Stimulated activated CD8-positive, alpha-beta memory T cell treated with anti-CD3 and anti-CD28 coated beads, Interleukin-12 subunit alpha, Interleukin-12 subunit beta, amount 100 ng/mL, for 1 hour (primary cell): ENCODE results near the gene KCNN3.

Experiments
- DNase-seq: peaks from one replicate; pipeline ENCODE4 v3.0.0-alpha.2; 2020; ENCODE audit warnings: low read depth

KCNN3 gene

DNA sequence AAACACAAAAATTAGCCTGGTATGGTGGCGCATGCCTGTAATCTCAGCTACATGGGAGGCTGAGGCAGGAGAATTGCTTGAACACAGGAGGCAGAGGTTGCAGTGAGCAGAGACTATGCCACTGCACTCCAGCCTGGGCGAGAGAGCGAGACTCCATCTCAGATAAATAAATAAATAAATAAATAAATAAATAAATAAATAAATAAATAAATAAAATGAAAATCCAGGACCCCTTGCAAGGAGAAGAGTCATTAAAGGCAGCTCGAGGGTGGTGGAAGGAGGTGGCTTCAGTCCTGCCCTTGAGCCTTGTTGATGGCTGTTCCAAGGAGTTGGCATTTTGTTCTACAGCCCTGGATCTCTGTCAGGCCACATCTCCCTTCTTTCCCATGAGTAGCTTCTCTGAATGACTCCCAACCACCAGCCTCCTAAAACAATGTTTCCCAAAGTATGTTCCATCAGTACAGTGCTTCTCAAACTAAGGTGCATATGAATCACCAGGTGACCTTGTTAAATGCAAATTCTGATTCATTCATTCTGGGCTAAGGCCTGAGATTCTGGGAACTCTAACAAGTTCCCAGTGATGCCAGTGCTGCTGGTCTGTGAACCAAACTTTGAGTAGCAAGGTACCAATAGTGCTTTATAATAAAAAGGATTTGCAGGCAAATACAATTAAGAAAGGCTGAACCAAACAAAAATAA lies 99.0 kb downstream of the KCNN3 start:
- no peak for DNase-seq

DNA sequence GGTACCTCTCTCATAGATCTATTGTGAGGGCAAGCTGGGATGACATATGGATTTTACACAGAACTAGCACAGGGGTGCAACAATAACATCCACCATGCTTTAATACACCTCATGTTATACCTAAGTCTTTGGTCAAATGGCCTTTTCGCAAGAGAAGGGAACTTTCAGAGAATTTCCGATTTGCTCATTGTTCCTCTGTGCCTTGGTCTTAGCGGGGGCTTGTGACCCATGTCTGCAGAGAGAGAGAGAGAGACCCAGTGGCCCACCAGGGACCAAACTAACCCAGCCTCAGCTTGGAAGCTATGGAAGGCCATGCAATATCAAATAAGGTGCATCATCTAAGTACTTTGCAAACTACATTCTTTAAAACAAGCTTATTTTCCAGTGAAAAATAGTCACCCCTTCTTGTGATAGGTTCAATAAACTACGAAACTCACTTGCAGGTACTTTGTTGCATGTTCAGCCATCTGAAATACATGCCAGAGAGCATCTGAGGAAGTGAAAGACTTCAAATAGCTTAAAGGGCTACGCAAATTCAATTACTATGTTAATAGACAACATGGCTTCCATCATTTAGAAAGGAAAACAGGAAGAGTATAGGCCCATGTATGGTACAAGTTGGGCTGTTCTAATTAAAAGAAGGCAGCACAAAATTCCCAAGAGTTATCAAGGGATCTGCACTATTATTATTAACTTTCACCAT lies 100.7 kb downstream of the KCNN3 start:
- DNase-seq, result no peak

DNA sequence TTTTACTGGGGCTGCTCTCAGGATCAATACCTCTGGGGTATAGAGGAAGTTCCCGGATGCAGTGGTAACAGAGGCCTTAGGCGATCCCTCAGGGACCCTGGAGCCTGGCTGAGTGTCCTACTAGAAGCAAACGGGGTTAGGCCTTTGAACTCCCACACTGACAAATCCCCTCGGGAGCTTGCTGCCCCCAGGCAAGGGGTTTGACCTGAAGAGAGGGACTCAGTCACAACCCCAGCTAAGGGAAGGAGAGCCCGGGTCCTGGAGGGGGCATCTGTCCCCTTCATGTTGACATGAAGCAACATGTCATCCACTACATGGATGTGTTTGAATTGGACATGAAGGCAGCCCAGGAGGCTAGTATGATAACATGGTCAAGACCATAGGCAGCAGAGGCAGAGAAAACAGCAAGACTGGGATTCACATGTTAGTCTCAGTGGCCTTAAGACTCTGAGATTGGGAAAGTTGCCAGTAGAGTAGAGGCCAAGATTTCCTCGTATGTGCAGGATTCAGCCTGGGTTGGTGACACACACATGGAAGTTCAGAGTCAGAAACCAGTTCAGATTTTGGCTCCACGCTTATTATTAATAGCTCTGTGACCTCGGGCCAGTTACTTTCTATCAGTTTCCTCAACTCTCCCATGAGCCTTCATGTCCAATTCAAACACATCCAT lies 101.5 kb downstream of the KCNN3 start:
- DNase-seq, result no peak

DNA sequence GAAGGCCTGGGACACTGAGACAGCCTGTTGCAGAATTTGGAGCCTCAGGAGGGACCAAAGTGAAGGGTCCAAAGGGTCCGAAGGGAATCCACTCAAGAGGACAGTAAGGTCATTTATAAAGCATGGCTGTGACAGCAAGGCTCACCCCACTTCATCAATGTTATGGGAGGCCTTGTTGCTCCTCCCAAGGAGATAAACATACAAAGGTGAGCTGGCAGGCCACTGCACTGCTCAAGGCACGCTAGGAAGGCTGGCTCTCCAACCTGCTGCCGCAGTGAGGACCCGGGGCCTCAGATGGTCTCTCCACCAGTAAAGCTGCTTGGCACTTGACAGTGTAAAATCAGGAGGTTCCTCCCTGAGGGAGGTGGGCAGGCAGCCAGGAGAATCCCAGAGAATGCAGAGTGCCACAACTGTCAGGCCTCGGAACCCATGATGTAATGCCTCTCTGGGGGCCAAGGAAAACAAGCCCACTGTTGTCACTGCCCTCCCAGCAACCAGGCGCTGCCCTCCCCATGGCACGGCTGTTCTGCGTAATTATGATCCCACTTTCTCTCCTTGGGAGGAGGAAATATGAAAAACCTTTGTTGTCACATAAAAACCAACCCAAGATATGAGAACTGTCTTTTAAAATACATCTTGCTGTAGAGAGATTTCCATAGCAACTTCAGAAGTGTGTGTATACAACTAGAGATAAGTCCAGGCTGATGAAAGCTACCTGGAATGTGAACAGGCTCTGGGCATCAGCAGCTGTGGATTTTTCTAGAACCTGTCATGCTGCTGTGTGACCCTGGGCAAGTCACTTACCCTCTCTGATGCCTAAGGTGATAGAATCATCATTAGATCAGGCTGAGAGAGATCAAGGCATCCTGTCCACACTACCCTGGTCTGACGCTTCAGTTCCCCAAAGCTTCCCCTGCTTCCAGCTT lies 102.5 kb downstream of the KCNN3 start:
- no peak for DNase-seq

DNA sequence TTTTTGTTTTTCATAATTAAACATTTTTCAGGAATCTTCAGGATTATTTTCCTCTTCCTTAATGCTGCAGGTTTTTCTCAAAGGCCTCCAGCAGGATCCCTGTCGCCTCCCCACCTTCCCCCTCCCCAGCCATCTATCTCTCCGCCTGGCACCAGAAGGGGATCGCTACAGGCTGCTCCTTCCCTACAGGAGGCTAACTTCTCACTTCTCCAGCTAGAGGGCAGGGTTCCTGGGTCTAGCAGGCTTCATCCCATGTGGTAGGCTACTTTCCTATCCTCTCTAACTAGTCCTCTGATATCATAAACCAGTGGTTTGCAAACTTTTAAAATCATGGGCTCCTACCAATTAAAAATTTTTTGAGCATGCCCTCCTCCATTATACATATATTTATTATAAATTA lies 104.1 kb downstream of the KCNN3 start:
- DNase-seq, result no peak

DNA sequence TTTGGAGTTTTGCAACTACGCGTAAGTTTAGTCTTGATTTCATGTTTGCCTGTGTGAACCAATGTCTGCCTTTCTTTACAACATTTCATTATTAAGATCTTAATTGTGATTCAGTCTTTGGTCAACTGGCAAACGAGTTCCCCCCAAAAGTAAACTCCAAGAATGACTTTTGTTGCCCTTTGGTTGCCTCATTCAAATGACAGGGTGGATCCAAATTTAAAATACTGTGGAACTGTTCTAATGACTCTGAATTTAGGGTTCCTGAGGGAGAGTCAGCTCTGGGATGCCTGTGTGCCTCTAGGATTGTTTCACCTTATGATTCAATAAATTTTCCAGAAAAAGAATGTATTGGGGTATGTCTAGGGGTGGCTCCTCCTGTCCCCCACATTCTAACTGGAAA lies 105.3 kb downstream of the KCNN3 start:
- no peak for DNase-seq

DNA sequence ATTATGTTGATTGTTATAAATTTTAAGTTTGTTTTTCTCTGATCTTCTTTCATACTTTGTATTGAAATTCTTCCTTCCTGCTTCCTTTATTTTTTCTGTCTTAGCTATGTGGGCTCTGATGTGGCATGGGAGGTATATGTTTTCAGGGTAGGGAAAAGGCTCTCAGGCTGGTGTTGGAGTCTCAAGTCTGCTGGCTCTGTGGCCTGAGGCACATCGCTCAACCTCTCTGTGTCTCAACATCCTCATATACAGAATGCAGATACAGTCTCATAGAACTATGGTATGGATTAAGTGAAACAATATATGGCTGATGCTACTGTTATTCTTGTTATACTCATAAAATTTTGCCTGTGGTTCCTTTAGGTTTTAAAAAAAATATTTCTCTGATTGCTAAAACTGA lies 105.9 kb downstream of the KCNN3 start:
- no peak for DNase-seq

DNA sequence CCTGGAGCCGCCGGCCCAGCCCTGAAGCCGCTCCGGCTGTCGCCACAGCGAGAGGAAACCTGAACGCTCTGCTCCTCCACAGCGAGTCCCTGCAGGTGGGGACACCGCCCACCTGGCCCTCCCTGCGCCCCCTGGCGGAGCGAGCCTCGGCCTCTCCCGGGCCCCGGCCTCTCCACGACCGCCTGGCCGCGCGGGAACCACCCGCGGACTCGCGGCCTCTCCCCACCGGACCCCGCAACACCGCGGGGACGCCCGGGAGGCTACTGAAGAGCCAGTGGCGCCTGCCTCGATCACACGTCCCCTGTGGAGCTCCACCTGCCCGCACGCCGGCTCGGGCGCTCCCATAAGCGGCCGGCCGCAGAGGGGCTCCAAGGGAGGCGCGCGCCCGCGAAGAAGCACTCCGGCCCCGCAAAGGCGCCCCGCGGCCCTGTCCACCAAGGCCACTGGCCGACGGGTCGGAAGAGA lies 109.6 kb downstream of the KCNN3 start:
- peak; percentile 80 for DNase-seq

DNA sequence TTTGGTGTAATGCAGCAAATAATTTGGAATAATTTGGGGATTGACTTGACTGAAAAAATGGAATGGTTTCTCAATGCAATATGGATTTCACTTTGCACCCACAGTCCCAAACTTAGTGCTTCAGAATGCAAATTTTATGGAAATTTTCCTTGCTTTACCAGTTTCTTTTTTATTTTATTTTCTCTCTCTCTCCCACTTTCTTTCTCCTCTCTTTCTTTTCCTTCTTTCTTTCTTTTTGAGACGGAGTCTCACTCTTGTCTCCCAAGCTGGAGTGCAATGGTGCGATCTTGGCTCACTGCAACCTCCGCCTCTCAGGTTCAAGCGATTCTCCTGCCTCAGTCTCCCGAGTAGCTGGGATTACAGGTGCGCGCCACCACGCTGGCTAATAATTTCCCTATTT lies 110.3 kb downstream of the KCNN3 start:
- DNase-seq, result no peak

DNA sequence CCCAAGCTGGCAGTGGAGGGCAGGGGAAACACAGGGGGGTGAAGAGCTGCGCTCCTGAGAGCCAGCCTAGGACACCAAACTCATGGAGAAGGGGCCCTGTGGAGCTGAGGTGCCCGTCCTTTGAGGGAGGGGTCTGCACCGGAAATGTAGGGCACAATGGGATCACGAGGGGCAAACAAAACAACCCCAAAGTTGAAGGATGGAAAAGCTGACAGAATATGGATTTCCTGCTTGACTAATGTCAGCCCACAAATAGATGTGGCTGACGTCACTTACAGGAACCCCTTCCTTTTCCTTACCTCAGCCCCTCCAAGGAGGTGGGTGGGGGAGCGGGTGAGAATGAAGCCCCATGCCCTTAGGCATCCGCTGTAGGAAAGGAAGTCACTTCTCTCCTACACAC lies 110.9 kb downstream of the KCNN3 start:
- peak; percentile 33 for DNase-seq

DNA sequence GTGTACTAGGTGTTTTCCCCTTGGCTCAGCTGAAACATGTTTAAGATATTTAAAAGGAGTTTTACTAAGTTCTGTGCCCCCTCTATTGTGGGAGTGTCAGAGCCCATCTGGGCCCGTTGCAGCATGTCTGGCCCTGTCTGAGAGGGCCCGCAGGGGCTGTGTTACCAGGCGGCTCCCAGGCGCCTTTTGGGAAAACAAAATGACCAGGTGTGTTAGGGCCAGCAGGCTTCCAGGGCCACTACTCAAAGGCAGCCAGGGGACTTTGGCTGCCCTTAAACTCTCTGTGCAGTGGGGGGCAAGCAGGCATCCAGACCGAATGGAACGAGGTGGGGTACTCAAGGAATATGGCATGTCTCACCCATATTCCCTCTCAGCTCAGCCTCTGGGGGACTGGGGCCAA lies 111.7 kb downstream of the KCNN3 start:
- no peak for DNase-seq

DNA sequence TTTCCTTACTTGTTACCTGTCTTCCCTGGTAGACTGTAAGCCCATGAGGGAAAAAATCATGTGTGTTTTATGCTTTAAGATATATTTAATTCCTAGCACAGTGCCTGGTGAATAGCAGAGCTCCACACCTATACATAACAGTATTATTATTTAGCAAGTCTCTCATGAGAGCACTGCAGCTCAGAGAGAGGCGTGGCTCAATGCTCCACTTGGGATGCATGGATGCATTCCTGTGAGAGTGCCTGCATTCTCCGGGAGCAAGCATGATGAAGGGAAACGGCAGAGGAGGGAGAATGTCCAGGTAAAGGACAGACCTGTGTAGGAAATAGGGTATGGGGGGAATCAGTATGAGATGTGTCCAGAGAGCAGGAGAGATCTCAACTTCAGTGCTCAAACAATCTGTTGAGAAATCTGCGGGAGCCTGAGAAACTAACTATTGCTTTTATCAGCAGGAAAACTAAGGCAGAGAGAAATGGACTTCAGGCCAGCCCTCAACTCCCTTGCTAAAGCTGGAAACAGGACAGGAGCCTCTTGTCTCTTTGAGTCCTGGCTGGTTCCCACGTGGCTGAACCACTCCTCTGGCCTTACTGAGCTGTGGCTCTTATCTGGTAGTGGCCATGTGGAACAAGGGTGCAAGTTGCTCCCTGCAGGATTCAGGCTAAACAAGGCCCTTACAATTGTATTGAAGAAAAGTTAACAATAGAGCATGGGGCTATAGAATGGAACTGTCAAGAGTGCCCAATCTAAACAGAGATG lies 113.1 kb downstream of the KCNN3 start:
- no peak for DNase-seq

DNA sequence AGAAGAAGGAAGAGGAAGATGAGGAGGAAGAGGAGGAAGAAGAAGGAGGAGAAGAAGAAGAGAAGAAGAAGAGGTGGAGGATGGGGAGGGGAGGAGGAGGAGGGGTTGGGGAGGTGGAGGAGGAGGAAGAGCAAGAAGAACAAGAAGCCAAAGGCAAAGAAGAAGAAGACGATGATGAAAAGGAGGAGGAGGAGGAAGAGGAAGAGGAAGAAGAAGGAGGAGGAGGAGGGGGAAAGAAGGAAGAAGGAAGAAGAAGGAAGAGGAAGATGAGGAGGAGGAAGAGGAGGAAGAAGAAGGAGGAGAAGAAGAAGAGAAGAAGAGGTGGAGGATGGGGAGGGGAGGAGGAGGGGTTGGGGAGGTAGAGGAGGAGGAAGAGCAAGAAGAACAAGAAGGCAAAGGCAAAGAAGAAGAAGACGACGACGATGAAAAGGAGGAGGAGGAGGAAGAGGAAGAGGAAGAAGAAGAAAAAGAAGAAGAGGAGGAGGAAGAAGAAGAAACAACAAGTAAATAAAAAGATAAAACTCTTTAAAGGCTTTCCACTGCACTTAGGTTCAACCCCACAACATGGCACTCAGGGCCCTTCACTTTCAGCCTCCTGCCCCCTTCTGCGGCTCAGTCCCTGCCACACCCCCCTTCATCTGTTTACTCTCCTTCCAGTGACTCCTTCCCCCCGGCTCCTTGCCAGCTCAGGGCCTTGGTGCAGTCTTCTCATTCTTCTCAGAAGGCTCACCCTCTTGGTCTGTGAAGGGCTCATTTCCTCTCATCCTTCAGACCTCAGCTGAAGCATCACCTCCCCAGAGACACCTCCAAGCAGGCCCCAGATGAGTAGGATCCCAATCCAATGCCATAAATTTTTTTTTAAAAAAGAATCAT lies 114.0 kb downstream of the KCNN3 start:
- no peak for DNase-seq

DNA sequence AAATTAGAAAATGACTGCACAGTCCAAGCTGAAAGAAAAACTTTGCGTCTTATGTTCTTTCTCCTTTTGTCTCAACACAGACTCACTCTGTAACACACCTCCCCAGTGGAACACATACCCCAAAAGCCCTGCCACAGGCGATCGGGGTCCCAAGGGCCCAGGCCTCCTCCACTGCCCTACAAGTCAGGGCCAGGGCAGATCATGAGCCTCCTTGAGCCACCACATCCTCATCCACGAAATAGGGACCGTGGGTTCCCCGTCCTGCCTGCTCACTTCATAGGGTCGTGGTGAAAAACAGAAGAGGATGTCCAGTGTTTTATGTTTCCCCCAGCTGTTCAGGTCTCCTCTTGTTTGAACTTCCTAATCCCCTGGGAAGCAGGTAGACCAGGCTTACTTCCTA lies 116.7 kb downstream of the KCNN3 start:
- no peak for DNase-seq

DNA sequence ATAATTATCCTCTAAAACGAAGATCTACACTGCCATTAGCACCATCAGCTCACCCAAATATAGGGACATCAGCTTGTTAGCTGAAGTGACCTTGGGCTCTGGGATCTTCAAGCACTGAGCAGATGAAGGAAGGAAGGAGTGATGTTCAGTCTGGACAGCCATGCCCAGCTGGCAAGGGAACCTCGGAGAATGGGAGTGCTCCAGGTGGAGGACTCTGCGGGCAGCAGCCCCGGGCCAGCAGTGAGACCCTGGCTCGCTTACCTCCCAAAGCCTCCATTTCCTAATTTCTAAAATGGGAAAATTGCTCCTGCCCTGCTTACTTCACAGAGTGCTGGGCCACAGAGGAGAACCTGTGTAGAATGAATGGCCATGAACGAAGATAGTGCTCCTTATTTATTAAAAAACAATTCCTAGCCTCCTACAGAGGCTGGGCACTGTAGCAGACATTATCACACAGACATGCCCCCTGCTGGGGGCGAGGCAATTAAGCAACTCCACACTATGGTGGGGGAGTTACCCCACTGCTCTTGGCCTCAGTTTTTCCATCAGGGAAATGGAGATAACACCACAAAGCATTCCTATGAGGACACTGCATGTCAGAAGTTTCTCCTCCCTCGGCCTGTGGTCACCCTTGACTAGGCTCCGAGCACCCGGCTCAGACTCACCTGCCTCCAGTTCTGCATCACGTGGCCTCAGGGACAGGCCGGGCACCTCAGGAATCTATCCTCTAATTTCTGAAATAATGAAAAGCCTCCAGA lies 117.6 kb downstream of the KCNN3 start:
- no peak for DNase-seq

DNA sequence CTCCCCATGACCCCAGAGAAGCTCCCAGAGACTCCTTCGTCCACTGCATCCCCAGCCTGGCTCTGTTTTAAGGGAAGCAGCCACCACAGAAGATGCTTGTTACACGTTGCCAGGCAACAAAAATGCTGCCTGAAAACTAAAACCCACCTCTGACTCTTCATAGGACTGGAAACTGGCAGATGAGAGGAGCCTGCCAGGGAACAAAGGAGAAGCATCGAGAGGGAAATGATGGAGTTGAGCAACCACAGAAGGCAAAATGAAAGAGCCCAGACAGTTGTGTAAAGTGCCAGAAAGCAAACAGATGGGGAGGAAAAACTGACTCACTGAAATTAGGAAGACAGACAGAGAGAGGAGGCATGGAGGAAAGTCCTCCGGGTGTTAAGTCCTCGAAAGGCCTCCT lies 118.4 kb downstream of the KCNN3 start:
- DNase-seq, result no peak

DNA sequence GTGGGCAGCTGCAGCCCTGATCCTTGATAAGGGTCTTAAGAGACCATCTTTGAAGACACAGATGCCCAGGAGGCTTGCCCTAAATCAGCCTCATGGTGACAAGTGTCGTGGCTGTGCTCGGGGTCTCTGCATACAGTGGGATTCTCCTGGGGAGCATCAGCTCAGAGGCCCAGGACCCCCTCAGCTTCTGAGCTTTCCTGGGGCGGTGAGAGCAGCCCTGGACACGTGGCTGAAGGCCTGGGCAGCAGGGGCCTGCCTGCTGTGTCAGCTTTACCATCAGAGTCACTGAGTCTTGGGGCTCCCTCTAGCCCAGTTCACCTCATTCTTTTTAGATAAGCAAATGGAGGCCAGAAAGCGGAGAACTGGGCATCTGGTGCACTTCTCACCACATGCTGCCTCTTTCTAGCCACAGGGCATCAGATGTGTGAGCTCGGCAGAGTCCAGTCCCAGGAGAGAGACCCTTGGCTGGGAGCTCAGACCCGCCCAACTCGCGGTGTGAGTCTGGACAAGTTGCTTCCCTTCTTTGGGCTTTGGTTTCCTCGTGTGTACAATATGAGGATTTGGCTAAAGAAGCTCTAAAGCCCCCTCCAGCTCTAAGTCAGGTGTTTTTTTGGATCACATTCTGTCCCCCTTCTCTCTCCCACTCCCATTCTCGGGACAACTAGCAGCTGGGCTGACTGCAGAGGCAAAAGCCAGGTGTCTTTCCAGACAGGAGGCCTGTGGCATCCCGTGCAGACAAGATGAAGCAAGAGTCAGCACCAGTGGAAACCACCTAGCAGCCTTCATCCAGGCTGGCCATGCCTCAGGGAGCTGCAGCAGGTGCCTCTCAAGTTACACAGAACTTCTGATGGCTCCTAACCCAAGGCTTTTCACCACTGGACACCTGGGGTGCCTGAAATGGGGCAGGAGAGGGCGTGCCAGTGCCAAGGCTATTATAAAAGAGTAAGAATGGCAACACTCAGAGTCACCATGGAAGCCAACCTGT lies 119.1 kb downstream of the KCNN3 start:
- no peak for DNase-seq

DNA sequence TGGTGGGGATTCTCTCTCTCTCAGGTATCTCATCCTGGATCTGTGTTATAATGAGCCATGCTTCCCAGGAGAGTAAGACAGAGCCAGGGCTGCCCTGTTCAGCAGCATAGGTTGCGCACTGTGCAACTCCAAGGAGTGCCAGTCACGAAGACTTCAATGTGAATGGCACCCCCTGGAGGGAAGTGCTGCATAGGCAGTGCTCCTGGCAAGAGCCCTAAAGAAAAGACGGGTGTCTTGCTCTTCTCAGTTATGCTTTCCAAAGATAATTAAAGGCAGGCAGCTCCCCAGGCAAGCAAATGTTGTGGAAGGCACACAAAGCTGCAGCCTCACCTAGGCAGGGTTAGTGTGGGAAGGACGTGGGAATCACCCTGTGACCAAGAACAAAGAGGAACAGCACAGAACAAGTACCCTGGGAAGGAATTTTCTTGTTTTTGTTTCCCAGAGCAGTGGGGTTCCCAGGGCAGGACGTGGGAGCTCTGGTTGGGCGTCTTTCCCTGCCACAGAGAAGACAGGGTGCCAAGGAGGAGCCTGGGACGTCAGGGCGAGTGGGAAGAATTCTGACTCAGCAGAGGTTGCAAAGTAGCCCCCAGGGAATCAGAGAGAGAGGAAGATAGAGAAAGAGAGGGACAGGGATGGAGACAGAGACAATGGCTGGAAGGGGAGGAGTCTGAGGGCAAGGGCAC lies 120.9 kb downstream of the KCNN3 start:
- DNase-seq, result no peak
